Progenitor cell of endocrine pancreas (in vitro differentiated cells): ENCODE measurements around the gene C1QTNF5. TPM values are rescaled to one million over a fixed set of nuclear protein-coding genes. Genes with fewer than 3 reads are reported as not detected.

Experiments used
- DNase-seq: peaks from one replicate; pipeline ENCODE4 v3.0.0; 2021; ENCODE audit warnings: low spot score; ENCODE audit not compliant: unreplicated experiment
- H3K27ac Mint-ChIP-seq: 2 replicates; pipeline ENCODE4 v1.8.0; 2021; ENCODE audit warnings: mild to moderate bottlenecking, moderate library complexity, mixed read lengths
- H3K27me3 Mint-ChIP-seq: 2 replicates; pipeline ENCODE4 v1.8.0; 2021; ENCODE audit warnings: mixed read lengths
- H3K36me3 Mint-ChIP-seq: 2 replicates; pipeline ENCODE4 v1.8.0; 2022; ENCODE audit warnings: mixed read lengths; ENCODE audit not compliant: insufficient read depth
- H3K4me1 Mint-ChIP-seq: 2 replicates; pipeline ENCODE4 v1.8.0; 2021; ENCODE audit warnings: low read depth, mixed read lengths
- H3K4me3 Mint-ChIP-seq: 2 replicates; pipeline ENCODE4 v1.8.0; 2021; ENCODE audit warnings: low read depth, mild to moderate bottlenecking, moderate library complexity, mixed read lengths
- H3K9me3 Mint-ChIP-seq: 2 replicates; pipeline ENCODE4 v1.8.0; 2021; ENCODE audit warnings: low read depth, mixed read lengths
- CTCF ChIP-seq: fragments of 200-600 bp; sonication (generic); IDR thresholded peaks from one replicate; pipeline ENCODE4 v1.5.0; 2021; ENCODE audit warnings: antibody characterized with exemption, mild to moderate bottlenecking; ENCODE audit not compliant: unreplicated experiment
- total RNA-seq: library from RNA; stranded (reverse); gene quantifications from 2 replicates; pipeline ENCODE4 v1.2.1, GENCODE V29; 2021

The C1QTNF5 gene
- total RNA-seq, 1 donor from 2014 or later, result 0.31 TPM

GRCh38 chr11:119316729-119317591 is 23.7 kb downstream of the C1QTNF5 start, which contains the start of gene MCAM:
Gene MCAM, minus strand, starts transcription at chr11:119317130. Its CDS starts 29 bp downstream, at chr11:119317101.
- DNase-seq, result no peak
- H3K9me3 Mint-ChIP-seq, result no peaks in the 10 kb centered on the region
- no peak within 1 kb of the TSS for H3K27ac Mint-ChIP-seq
- peaks cover 20% of the 10 kb centered on the region for H3K4me1 Mint-ChIP-seq
- no peak for TF ChIP-seq CTCF
- peak within 1 kb of the TSS; percentile 61 for H3K4me3 Mint-ChIP-seq
- peaks cover 46% of the 10 kb centered on the region for H3K27me3 Mint-ChIP-seq
- H3K36me3 Mint-ChIP-seq, result peaks cover 1% of the 10 kb centered on the region

GRCh38 chr11:119316016-119316728 is 24.5 kb downstream of the C1QTNF5 start:
- Mint-ChIP-seq H3K27ac (no peak overlapping the region), H3K27me3 (peaks cover 41% of the 10 kb centered on the region)
- no peak for DNase-seq

GRCh38 chr11:119315131-119316015 is 25.3 kb downstream of the C1QTNF5 start:
- Mint-ChIP-seq H3K27me3 (peaks cover 41% of the 10 kb centered on the region), H3K27ac (no peak overlapping the region), H3K4me3 (peak overlapping the region; percentile 61), H3K9me3 (no peaks in the 10 kb centered on the region), H3K4me1 (peaks cover 20% of the 10 kb centered on the region), H3K36me3 (peaks cover 1% of the 10 kb centered on the region)
- no peak for TF ChIP-seq CTCF
- DNase-seq, result no peak

More at GRCh38 chr11:119316016-119316728, 24.5 kb downstream of the C1QTNF5 start:
- H3K4me3 Mint-ChIP-seq, result peak overlapping the region; percentile 61
- no peak for TF ChIP-seq CTCF
- peaks cover 20% of the 10 kb centered on the region for H3K4me1 Mint-ChIP-seq
- no peaks in the 10 kb centered on the region for H3K9me3 Mint-ChIP-seq
- H3K36me3 Mint-ChIP-seq, result peaks cover 1% of the 10 kb centered on the region

- Mint-ChIP-seq H3K4me1 (peaks cover 17% of the 10 kb centered on the region), H3K4me3 (peak overlapping the region; percentile 21), H3K36me3 (peaks cover 1% of the 10 kb centered on the region), H3K27me3 (peaks cover 38% of the 10 kb centered on the region), H3K9me3 (no peaks in the 10 kb centered on the region), H3K27ac (no peak overlapping the region)
- DNase-seq, result no peak
- no peak for TF ChIP-seq CTCF
Measured at GRCh38 chr11:119314726-119315125, 26.0 kb downstream of the C1QTNF5 start.
